ENCODE measurements around the gene CSN1S1. TPM values are rescaled to one million over a fixed set of nuclear protein-coding genes. Genes with fewer than 3 reads are reported as not detected.

The CSN1S1 gene
- total RNA-seq, 2 donors from 2014 or later: 0.68 to 3.2 TPM

DNA sequence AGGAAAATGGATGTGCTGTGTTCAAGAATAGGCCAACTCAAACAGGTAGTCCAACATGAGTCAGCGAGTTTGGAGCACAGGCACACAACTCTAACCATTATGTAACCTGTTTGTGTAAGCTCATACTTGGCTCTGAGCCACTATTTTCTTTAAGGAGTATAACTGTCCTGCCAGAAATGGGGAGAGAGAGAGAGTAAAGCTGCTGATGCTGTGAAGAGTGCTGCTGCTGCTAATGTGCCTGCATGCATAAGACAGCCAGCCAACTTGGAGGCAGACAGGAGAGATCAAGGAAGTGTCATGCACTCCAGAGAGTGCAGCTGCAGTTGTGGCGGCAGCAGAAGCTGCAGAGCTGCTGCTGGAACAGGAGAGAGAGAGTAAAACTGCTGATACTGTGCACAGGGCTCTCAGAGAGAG, 53.2 kb downstream of the CSN1S1 start:
- intact Hi-C loops (cut with DNase I): no loop called here
- DNase-seq (no peak), ATAC-seq (peak; percentile 19 to 76)

DNA sequence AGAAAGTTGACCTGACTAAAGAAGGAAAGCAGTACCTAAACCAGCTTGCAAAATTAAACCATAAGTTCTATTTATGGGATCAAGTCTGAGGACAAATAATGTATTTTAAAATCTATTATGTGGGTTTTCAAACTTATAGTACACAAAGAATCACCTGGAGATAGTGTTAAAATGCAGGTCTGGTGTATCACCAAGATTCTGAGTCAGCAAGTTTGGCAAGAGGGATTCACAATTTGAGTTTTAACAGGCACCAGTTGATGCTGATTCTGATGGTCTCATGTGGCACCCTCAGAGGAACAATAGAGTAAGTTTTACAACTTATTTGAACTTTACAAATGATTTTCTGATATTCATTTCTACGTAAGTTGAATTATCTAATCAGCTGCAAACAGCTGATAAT, 55.8 kb downstream of the CSN1S1 start:
- intact Hi-C loops (cut with DNase I): no loop called here
- DNase-seq (no peak), ATAC-seq (no peak)

DNA sequence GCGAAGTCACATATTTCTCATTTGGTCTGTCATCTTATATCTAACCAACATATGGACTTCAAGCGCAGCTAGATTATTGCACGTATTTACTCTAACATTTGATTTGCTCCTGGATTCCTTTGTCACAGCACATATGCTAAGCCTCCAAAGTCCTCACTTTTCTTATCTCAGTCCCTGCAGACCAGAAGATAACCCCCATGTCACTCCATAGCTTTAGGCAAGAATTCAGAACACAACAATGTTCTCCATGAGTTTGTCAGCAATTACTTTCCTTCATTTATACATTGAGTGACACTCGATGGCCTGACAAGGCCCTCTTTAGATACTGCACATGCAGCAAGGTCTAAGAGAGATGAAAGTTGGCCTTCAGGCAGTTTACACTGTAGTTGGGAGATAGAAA, 60.1 kb downstream of the CSN1S1 start:
- intact Hi-C loops (cut with DNase I): no loop called here
- ATAC-seq (no peak), DNase-seq (no peak)

DNA sequence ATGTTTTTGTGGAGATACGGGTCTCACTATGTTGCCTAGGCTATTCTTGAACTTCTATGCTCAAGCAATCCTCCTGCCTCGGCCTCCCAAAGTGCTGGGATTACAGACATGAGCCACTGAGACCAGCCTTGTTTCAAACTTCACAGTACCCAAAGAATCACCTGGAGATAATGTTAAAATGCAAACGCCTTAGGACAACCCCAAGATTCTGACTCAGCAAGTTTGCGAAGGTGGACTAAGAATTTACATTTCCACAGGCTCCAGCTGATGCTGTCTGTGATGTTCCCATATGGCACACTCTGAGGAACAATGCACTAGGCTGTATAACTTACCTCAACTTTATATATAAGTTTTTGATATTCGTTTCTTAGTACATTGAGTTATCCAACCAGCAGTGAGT, 63.9 kb downstream of the CSN1S1 start:
- no peak for DNase-seq
- intact Hi-C loops (cut with DNase I): no loop called here
- no peak for ATAC-seq

DNA sequence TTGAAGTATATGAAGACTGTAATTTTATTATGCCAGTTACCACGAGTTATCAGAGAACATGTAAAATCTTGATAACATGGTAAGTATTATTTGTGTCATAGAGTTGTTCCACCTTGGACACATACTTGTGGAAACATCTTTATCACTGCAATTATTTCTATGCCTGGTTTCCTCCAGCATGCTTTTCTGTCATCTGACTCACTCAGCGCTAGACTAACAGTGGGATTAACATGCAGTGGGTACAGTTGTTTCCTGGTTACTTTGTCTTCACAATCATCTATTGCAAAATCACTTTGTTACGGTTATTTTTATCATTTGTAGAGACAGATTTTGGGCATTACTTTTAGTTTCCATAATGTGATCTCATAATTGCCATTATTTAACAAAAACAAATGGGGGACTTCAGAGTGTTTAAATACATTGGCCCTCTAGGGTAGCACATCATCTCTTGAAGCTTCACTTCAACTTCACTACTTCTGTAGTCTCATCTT, 64.7 kb downstream of the CSN1S1 start, which contains the start of gene STATH:
Gene STATH (plus strand): TSS at position 441 of the 491 bp plus-strand sequence. CDS start 2,472 bp downstream, outside the sequence.
- DNase-seq (no peak), ATAC-seq (no peak)
- intact Hi-C loops (cut with DNase I): no loop called here

Other genes starting within 250 kb of the CSN1S1 start
- gene SULT1B1, start 170.4 kb upstream of the CSN1S1 start, total RNA-seq: 1 to 10 TPM in 1 of 2 donors, under 1 TPM in 1; 0.99 to 1.6 TPM
- not detected for gene SULT1E1, start 70.9 kb upstream of the CSN1S1 start, total RNA-seq
- not detected for gene CSN2, start 34.7 kb downstream of the CSN1S1 start, total RNA-seq
- not detected for gene STATH, start 64.9 kb downstream of the CSN1S1 start, total RNA-seq
- not detected for gene HTN3, start 97.4 kb downstream of the CSN1S1 start, total RNA-seq
- gene HTN1, start 119.4 kb downstream of the CSN1S1 start, total RNA-seq: not detected
- not detected for gene PRR27, start 223.2 kb downstream of the CSN1S1 start, total RNA-seq